OCI-M2 (cell line): ENCODE measurements around the gene C10orf90.

Experiments used
- DNase-seq: peaks from one replicate; lab custom pipeline; 2025; ENCODE audit not compliant: unreplicated experiment; lab: John Stamatoyannopoulos, UW

The C10orf90 gene

GRCh38 chr10:126670056-126670894 lies at the start of gene C10orf90:
Gene C10orf90, minus strand, starts transcription at chr10:126670693. Its CDS starts 213 bp downstream, at chr10:126670480.
- no peak for DNase-seq

- DNase-seq, result no peak
Observed at GRCh38 chr10:126716366-126716765, 45.9 kb upstream of the C10orf90 start.

GRCh38 chr10:126713594-126713993 lies 43.1 kb upstream of the C10orf90 start:
- DNase-seq, result no peak

- no peak for DNase-seq
Observed at GRCh38 chr10:126712681-126713080, 42.2 kb upstream of the C10orf90 start.

- no peak for DNase-seq
Observed at GRCh38 chr10:126705951-126706565, 35.6 kb upstream of the C10orf90 start.

GRCh38 chr10:126705131-126705530 lies 34.6 kb upstream of the C10orf90 start:
- no peak for DNase-seq

- DNase-seq, result no peak
Observed at GRCh38 chr10:126704649-126705048, 34.2 kb upstream of the C10orf90 start.

- no peak for DNase-seq
Observed at GRCh38 chr10:126702181-126702580, 31.7 kb upstream of the C10orf90 start.

- DNase-seq, result no peak
Observed at GRCh38 chr10:126701526-126701925, 31.0 kb upstream of the C10orf90 start.

GRCh38 chr10:126696684-126697083 lies 26.2 kb upstream of the C10orf90 start:
- no peak for DNase-seq

GRCh38 chr10:126691456-126691855 lies 21.0 kb upstream of the C10orf90 start:
- no peak for DNase-seq

- DNase-seq, result no peak
Observed at GRCh38 chr10:126690534-126690933, 20.0 kb upstream of the C10orf90 start.

GRCh38 chr10:126689461-126689994 lies 19.0 kb upstream of the C10orf90 start:
- DNase-seq, result no peak

- no peak for DNase-seq
Observed at GRCh38 chr10:126687121-126687606, 16.7 kb upstream of the C10orf90 start.

- no peak for DNase-seq
Observed at GRCh38 chr10:126686719-126687118, 16.2 kb upstream of the C10orf90 start.

GRCh38 chr10:126686268-126686667 lies 15.8 kb upstream of the C10orf90 start:
- DNase-seq, result no peak

GRCh38 chr10:126685756-126686155 lies 15.3 kb upstream of the C10orf90 start:
- DNase-seq, result no peak

GRCh38 chr10:126684171-126684745 lies 13.8 kb upstream of the C10orf90 start:
- no peak for DNase-seq

- DNase-seq, result no peak
Observed at GRCh38 chr10:126683466-126683865, 13.0 kb upstream of the C10orf90 start.

GRCh38 chr10:126675656-126676438 lies 5.4 kb upstream of the C10orf90 start:
- no peak for DNase-seq
